ENCODE data around the gene UQCC2. TPM values are rescaled to one million over a fixed set of nuclear protein-coding genes. Genes with fewer than 3 reads are reported as not detected.
A peak's percentile ranks its signal among the peaks of the same experiment; 100 is the strongest.

The UQCC2 gene
- total RNA-seq, 5 donors from 2014 or later (not counting 1 experiment from before 2014, with no cell fraction given) = 17.2 to 36.2 (median 32.7) TPM

DNA sequence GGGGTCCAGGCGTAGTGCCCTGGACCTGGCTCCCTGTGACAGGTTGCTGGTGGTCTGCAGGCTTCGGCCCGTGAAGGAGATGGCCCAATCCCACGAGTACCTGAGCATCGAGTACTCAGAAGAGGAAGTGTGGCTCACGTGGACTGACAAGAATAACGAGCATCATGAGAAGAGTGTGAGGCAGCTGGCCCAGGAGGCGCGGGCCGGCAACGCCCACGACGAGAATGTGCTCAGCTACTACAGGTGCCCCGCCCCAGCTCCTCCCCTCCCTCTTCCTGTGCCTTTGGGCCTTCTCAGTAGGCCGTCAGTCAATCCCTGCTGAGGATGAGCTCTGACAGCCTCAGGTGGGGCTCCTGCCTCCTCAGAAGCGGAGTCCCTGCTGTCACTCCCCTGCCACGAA is 42.6 kb downstream of the UQCC2 start:
- Histone ChIP-seq H3K27me3 (replicated peaks in 1 of 2; ENCODE audit: control insufficient read depth in 2 of 2, extremely low read depth in 1 of 2, insufficient read depth in 2 of 2, low read length in 1 of 2) (no peaks in the 10 kb centered on the region), H3K27ac (ENCODE audit: low read length) (peak overlapping the region; percentile 57), H3K36me3 (ENCODE audit: control insufficient read depth in 2 of 2, extremely low read depth in 1 of 2, insufficient read depth in 1 of 2, low read length in 1 of 2) (peaks cover 13 to 91% of the 10 kb centered on the region in 2 donors), H3K4me3 (ENCODE audit: control insufficient read depth in 1 of 2, extremely low read depth in 1 of 2, low read length in 1 of 2) (no peak overlapping the region), H3K4me1 (ENCODE audit: control insufficient read depth in 1 of 2, extremely low read depth in 1 of 2, insufficient read depth in 2 of 2, low read length in 2 of 2) (peaks cover 3 to 16% of the 10 kb centered on the region in 2 experiments), H3K9me3 (no peaks in the 10 kb centered on the region)
- Mint-ChIP-seq H3K9me3 (no peaks in the 10 kb centered on the region), H3K27ac (peak overlapping the region; percentile 83 to 90), H3K4me1 (peaks cover 10 to 16% (median 14%) of the 10 kb centered on the region in 3 donors), H3K27me3 (no peaks in the 10 kb centered on the region), H3K4me3 (no peak overlapping the region), H3K36me3 (peaks cover 47% of the 10 kb centered on the region)
- peak; percentile 22 to 77 (median 63) for DNase-seq
- ATAC-seq (replicated peaks in 1 of 4) = peak; percentile 93 to 99 (median 97)
- ChIA-PET POLR2A (no interaction called here), CTCF (interaction anchor here in 1 of 2 donors (0.8 kb wide), 1 partner anchor 580 kb away, joined by 5 read pairs; the partner anchor contains the start of gene SMIM29)
- 37% methylated on average over 7 of the region's 17 CpGs for WGBS (ENCODE audit: insufficient coverage)

DNA sequence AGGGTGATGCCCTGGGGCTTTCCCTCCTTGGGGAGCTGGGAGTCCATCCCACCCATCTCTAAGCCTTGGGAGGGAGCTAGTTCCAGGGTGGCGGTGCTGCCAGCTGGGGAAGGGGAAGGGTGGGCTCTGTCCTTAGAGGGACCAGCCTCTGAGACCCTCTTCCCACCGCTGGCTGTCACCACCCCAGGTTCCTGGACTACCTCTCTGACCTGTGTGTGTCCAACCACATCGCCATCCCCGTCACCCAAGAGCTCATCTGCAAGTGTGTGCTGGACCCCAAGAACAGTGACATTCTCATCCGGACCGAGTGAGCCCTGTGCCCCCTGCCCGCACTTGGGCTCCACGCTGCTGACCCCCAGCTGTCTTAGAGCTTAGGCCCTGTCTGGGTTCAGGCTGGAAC is 43.2 kb downstream of the UQCC2 start:
- Histone ChIP-seq H3K4me1 (ENCODE audit: control insufficient read depth in 1 of 2, extremely low read depth in 1 of 2, insufficient read depth in 2 of 2, low read length in 2 of 2) (peaks cover 3 to 16% of the 10 kb centered on the region in 2 experiments), H3K27ac (ENCODE audit: low read length) (peak overlapping the region; percentile 57), H3K4me3 (ENCODE audit: control insufficient read depth in 1 of 2, extremely low read depth in 1 of 2, low read length in 1 of 2) (no peak overlapping the region), H3K27me3 (replicated peaks in 1 of 2; ENCODE audit: control insufficient read depth in 2 of 2, extremely low read depth in 1 of 2, insufficient read depth in 2 of 2, low read length in 1 of 2) (no peaks in the 10 kb centered on the region), H3K36me3 (ENCODE audit: control insufficient read depth in 2 of 2, extremely low read depth in 1 of 2, insufficient read depth in 1 of 2, low read length in 1 of 2) (peaks cover 13 to 89% of the 10 kb centered on the region in 2 donors), H3K9me3 (no peaks in the 10 kb centered on the region)
- Mint-ChIP-seq H3K9me3 (no peaks in the 10 kb centered on the region), H3K4me3 (no peak overlapping the region), H3K27me3 (no peaks in the 10 kb centered on the region), H3K36me3 (peaks cover 46% of the 10 kb centered on the region), H3K27ac (peak overlapping the region; percentile 83 to 90), H3K4me1 (peaks cover 10 to 16% (median 14%) of the 10 kb centered on the region in 3 donors)
- DNase-seq (no peak), ATAC-seq (replicated peaks in 1 of 4) (no peak)
- POLR2A ChIA-PET = no interaction called here
- CTCF ChIA-PET = no interaction called here
- WGBS (ENCODE audit: insufficient coverage) = 100% methylated on average over 7 of the region's 8 CpGs

DNA sequence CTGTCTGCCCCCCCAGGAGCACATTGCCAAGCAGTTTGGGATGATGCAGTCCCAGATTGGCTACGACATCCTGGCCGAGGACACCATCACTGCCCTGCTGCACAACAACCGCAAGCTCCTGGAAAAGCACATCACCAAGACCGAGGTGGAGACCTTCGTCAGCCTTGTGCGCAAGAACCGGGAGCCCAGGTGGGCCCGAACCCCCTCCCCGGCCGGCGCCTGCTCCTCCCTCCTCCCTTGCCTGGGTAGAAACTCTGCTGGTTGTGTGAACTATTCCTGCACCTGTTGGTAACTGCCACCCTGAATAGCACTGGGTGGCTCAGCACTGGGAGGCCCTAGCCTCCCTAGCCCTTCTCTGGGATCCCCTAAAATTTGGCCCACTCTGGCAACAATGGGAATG is 43.7 kb downstream of the UQCC2 start:
- no peak overlapping the region for H3K27ac ChIP-seq (ENCODE audit: low read length)
- H3K9me3 Mint-ChIP-seq = no peaks in the 10 kb centered on the region
- peaks cover 7 to 89% of the 10 kb centered on the region in 2 donors for H3K36me3 ChIP-seq (ENCODE audit: control insufficient read depth in 2 of 2, extremely low read depth in 1 of 2, insufficient read depth in 1 of 2, low read length in 1 of 2)
- peaks cover 10 to 16% (median 14%) of the 10 kb centered on the region in 3 donors for H3K4me1 Mint-ChIP-seq
- no peaks in the 10 kb centered on the region for H3K9me3 ChIP-seq
- no peak for DNase-seq
- no peak overlapping the region for H3K4me3 ChIP-seq (ENCODE audit: control insufficient read depth in 1 of 2, extremely low read depth in 1 of 2, low read length in 1 of 2)
- WGBS (ENCODE audit: insufficient coverage) = 98% methylated on average over 11 of the region's 11 CpGs
- peaks cover 3 to 16% of the 10 kb centered on the region in 2 experiments for H3K4me1 ChIP-seq (ENCODE audit: control insufficient read depth in 1 of 2, extremely low read depth in 1 of 2, insufficient read depth in 2 of 2, low read length in 2 of 2)
- peaks cover 48% of the 10 kb centered on the region for H3K36me3 Mint-ChIP-seq
- no peaks in the 10 kb centered on the region for H3K27me3 ChIP-seq (replicated peaks in 1 of 2; ENCODE audit: control insufficient read depth in 2 of 2, extremely low read depth in 1 of 2, insufficient read depth in 2 of 2, low read length in 1 of 2)
- CTCF ChIA-PET = no interaction called here
- POLR2A ChIA-PET = no interaction called here
- H3K4me3 Mint-ChIP-seq = no peak overlapping the region
- no peak for ATAC-seq (replicated peaks in 1 of 4)
- no peaks in the 10 kb centered on the region for H3K27me3 Mint-ChIP-seq
- no peak overlapping the region for H3K27ac Mint-ChIP-seq

DNA sequence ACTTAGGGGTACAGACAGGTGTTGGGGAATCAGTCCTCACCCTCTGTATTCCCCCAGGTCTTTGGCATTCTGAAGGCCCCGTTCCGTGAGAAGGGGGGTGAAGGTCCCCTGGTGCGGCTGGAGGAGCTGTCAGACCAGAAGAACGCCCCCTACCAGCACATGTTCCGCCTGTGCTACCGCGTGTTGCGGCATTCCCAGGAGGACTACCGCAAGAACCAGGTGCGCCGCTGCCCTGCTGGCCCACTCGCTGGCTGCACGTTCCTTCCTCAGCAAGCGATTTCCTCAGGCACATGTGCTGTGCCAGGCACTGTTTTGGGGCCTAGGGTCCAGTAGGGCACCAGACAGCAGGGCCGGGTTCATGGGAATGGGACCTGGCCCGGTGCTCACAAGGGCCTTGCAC is 44.4 kb downstream of the UQCC2 start:
- Histone ChIP-seq H3K27me3 (replicated peaks in 1 of 2; ENCODE audit: control insufficient read depth in 2 of 2, extremely low read depth in 1 of 2, insufficient read depth in 2 of 2, low read length in 1 of 2) (no peaks in the 10 kb centered on the region), H3K9me3 (no peaks in the 10 kb centered on the region), H3K4me3 (ENCODE audit: control insufficient read depth in 1 of 2, extremely low read depth in 1 of 2, low read length in 1 of 2) (no peak overlapping the region), H3K36me3 (ENCODE audit: control insufficient read depth in 2 of 2, extremely low read depth in 1 of 2, insufficient read depth in 1 of 2, low read length in 1 of 2) (peaks cover 4 to 85% of the 10 kb centered on the region in 2 donors), H3K4me1 (ENCODE audit: control insufficient read depth in 1 of 2, extremely low read depth in 1 of 2, insufficient read depth in 2 of 2, low read length in 2 of 2) (peaks cover 3 to 16% of the 10 kb centered on the region in 2 experiments), H3K27ac (ENCODE audit: low read length) (no peak overlapping the region)
- H3K4me1 Mint-ChIP-seq = peaks cover 10 to 16% (median 14%) of the 10 kb centered on the region in 3 donors
- ChIA-PET CTCF (no interaction called here), POLR2A (no interaction called here)
- peaks cover 48% of the 10 kb centered on the region for H3K36me3 Mint-ChIP-seq
- ATAC-seq (replicated peaks in 1 of 4) (no peak), DNase-seq (no peak)
- no peak overlapping the region for H3K4me3 Mint-ChIP-seq
- no peaks in the 10 kb centered on the region for H3K27me3 Mint-ChIP-seq
- no peaks in the 10 kb centered on the region for H3K9me3 Mint-ChIP-seq
- WGBS (ENCODE audit: insufficient coverage) = 97% methylated on average over 13 of the region's 16 CpGs
- H3K27ac Mint-ChIP-seq = no peak overlapping the region

DNA sequence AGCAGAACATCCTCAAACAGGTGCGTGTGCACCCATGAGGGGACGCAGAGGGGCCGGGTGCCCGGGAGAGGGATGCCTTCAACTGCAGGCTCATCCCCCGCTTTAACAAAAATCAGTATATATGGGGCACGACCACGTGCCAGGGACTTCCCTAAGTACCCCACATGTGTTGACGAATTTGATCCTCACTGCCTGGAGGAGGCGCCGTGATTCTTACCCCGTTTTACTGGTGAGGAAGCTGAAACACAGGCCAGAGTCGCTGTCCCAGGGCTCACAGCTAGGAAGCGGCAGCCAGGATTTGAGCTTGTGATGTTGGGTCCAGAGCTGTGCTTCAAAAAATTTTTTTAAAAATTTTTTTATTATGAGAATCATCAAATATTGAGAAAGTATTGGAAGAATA is 45.5 kb downstream of the UQCC2 start:
- Mint-ChIP-seq H3K9me3 (no peaks in the 10 kb centered on the region), H3K36me3 (peaks cover 42% of the 10 kb centered on the region), H3K4me1 (peaks cover 10 to 15% (median 14%) of the 10 kb centered on the region in 3 donors), H3K4me3 (no peak overlapping the region), H3K27me3 (no peaks in the 10 kb centered on the region), H3K27ac (no peak overlapping the region)
- Histone ChIP-seq H3K27me3 (replicated peaks in 1 of 2; ENCODE audit: control insufficient read depth in 2 of 2, extremely low read depth in 1 of 2, insufficient read depth in 2 of 2, low read length in 1 of 2) (no peaks in the 10 kb centered on the region), H3K4me3 (ENCODE audit: control insufficient read depth in 1 of 2, extremely low read depth in 1 of 2, low read length in 1 of 2) (no peak overlapping the region), H3K4me1 (ENCODE audit: control insufficient read depth in 1 of 2, extremely low read depth in 1 of 2, insufficient read depth in 2 of 2, low read length in 2 of 2) (peaks cover 3 to 16% of the 10 kb centered on the region in 2 experiments), H3K36me3 (ENCODE audit: control insufficient read depth in 2 of 2, extremely low read depth in 1 of 2, insufficient read depth in 1 of 2, low read length in 1 of 2) (peaks cover 7 to 74% of the 10 kb centered on the region in 2 donors), H3K27ac (ENCODE audit: low read length) (no peak overlapping the region), H3K9me3 (no peaks in the 10 kb centered on the region)
- 93% methylated on average over 6 of the region's 13 CpGs for WGBS (ENCODE audit: insufficient coverage)
- POLR2A ChIA-PET = no interaction called here
- CTCF ChIA-PET = no interaction called here
- ATAC-seq (replicated peaks in 1 of 4) (no peak), DNase-seq (no peak)

DNA sequence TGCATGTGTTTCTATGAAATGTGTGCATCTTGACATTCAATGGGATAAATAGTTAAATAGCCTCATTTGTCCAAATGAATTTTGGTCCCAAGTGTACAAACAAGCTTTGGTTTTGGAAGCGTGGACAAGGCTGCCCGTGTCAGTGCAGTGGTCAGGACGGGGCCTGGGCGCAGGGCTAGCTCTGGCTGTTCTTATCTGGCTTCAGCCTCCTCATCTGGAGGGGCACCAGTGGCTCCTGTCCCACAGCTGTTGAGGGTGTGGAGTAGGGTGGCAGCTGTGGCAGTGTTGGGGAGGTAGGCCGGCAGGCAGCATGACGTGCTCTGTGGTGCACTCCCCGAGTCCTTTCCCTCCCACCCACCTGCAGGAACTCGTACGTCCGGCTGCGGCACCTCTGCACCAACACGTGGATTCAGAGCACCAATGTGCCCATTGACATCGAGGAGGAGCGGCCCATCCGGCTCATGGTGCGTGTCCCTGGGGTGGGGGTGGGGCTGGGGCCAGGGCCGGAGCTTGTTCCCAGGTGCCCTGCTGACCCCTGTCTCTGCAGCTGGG is 46.9 kb downstream of the UQCC2 start:
- ATAC-seq (replicated peaks in 1 of 4) (no peak), DNase-seq (no peak)
- Mint-ChIP-seq H3K9me3 (no peaks in the 10 kb centered on the region), H3K4me1 (peaks cover 10 to 14% (median 13%) of the 10 kb centered on the region in 3 donors), H3K27ac (no peak overlapping the region), H3K4me3 (no peak overlapping the region), H3K27me3 (no peaks in the 10 kb centered on the region), H3K36me3 (peaks cover 38% of the 10 kb centered on the region)
- CTCF ChIA-PET = no interaction called here
- 94% methylated on average over 11 of the region's 17 CpGs for WGBS (ENCODE audit: insufficient coverage)
- H3K4me1 ChIP-seq (ENCODE audit: control insufficient read depth in 1 of 2, extremely low read depth in 1 of 2, insufficient read depth in 2 of 2, low read length in 2 of 2) = peaks cover 3 to 15% of the 10 kb centered on the region in 2 experiments
- no peak overlapping the region for H3K4me3 ChIP-seq (ENCODE audit: control insufficient read depth in 1 of 2, extremely low read depth in 1 of 2, low read length in 1 of 2)
- POLR2A ChIA-PET = no interaction called here
- no peaks in the 10 kb centered on the region for H3K27me3 ChIP-seq (replicated peaks in 1 of 2; ENCODE audit: control insufficient read depth in 2 of 2, extremely low read depth in 1 of 2, insufficient read depth in 2 of 2, low read length in 1 of 2)
- peaks cover 11 to 69% of the 10 kb centered on the region in 2 donors for H3K36me3 ChIP-seq (ENCODE audit: control insufficient read depth in 2 of 2, extremely low read depth in 1 of 2, insufficient read depth in 1 of 2, low read length in 1 of 2)
- no peaks in the 10 kb centered on the region for H3K9me3 ChIP-seq
- H3K27ac ChIP-seq (ENCODE audit: low read length) = no peak overlapping the region
